ENCODE results near the gene C1QL1.

- TF ChIP-seq POLR2A (IDR thresholded peaks at IDR 0.05) (no peak), CTCF (IDR thresholded peaks at IDR 0.05) (no peak)
Observed at GRCh38 chr17:44966348-44967025, 1.6 kb downstream of the C1QL1 start.

Data from testis (tissue), 2 donors.